HG03064 (cell line): ENCODE data around the gene EIF2S2.

Experiments
- ATAC-seq: cut with Tn5 transposase; IDR thresholded peaks from one replicate; pipeline ENCODE4 v1.9.1; 2021; ENCODE audit warnings: low read depth; ENCODE audit not compliant: unreplicated experiment

EIF2S2 gene

DNA sequence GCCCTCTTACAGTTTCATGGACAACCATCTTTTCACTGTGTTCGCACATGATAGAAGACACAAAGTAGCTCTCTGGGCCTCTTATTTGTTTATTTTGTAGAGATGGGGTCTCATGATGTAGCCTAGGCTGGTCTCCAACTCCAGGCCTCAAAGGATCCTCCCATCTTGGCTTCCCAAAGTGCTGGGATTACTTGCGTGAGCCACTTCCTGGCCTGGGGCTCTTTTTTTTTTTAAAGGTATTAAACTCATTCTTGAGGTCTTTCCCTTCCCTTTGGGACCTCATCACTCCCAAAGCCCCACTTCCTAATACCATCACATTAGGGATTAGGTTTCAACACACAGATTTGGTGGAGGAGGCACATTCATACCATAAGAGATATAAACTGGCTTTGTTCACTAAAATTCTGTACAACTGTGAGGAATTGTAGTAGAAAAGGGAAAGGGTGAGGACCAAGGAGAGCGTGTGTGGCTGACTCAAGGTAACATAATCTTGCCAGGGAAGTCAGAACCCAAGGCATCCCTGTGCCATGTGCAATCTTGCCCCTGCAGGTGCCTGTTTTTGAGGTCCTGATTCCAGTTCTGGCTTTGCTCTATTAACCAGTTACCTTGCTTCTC lies 45.5 kb downstream of the EIF2S2 start:
- no peak for ATAC-seq

DNA sequence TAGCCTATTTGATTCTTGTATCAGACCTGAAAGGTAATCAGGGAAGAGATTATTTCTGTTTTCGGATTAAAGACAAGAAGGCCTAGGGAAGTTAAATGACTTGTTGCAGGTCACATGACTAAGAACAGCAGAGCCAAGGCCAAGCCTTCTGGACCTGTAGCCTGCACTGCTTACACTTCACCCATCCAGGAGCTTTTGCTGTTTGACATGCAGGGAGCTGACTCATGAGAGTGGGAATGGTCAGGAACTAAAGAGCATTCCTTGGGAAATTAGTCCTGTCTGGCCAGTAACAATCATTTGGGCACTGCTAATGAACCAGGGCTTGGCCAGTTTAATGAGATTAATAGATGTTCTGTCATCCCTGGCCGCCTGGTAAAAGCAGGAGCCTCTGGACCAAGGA lies 46.8 kb downstream of the EIF2S2 start:
- ATAC-seq = no peak

DNA sequence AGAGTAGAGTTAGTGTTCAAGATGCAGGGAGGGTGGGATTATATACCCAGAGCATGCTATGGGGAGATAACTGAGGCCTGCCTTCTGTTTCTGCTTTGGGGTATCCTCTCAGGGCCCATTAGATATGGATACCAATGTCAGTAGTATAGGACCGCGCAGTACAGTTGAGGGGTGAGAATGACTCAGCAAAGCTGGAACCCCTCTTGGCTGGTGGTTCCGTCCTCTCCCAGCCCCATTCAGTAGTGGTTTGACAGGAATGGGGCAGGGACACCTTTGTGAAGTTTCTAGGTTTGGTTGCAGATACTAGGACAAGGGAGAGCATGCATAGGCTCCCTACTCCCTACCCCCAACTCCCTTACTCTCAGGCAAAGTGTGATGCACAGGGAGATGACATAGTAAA lies 47.8 kb downstream of the EIF2S2 start:
- no peak for ATAC-seq

DNA sequence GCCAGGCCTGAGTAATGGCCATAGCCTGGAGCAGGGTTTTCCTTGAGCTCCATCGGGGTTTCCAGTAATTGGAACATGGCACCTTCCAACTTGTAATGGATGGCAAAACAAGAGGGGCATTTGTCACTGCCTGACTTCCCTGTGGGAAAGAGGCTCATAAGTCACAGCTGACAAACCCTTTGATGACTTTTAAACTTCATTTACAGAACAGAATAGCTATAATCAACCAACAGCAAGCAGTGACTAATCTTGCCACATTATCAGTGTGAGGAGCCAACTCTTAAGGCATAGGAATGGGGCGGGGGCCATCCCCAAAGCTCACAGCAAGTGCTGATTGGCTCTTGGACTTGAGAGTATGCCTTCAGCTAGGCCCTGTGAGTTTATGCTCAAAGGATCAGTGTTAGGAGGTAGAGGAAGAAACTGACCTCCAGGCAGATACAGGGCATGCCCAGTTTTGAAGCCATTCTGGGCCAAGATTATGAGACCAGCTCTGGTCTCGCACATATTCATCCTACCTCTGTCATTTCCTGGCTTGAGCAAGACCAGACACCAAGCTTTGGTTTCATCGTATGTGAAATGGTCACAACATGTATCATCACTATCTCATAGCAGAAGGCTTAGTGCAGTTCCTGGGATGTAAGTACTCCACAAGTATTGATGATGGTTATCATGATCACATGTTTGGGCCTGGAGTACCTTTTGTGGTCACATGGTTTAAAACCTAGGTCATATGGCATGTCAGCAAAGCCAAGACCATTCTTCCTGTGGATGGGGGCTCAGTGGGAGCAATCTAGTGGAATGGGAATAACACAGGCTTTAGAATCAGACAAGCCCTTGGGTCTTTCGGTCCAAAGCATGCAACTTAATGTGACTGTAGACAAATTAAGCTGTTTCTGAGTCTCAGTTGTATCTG lies 49.2 kb downstream of the EIF2S2 start:
- no peak for ATAC-seq

DNA sequence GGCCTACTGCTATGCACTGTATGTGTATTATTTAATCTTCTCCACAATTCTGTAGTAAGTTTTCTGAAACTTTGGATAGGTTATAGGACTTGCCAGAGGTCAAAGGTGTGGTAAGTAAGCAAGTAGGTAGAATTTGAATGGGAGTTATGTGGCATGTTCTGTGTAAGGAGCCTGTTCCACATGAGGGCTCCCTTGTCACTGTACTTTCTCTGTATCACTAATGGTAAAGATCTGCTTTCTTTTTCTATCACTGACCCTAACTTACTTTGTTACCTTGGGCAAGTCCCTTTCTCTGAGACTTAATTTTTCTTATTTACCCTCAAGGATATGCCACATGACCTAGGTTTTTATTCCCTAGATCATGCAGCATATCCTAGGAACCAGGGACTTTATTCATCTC lies 50.3 kb downstream of the EIF2S2 start:
- ATAC-seq = no peak

DNA sequence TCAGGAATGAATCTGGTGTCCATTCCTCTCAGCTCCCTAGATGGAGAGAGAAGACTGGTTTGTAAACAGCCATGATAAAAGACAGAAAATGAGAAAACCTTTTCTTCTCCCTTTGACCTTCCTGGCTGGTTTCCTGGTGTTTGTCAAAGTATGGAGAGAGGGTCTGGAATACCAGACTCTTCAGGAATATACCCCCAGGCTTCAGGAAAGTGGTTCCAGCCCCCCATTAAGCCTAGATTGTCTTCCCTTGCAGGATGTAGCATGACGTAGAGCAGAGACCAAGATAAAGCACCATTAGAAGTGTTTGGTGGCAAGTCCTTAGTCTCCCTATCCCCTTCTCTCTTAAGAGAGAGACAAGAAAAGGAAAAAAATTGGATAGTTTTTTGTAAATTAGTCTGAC lies 51.1 kb downstream of the EIF2S2 start:
- no peak for ATAC-seq

DNA sequence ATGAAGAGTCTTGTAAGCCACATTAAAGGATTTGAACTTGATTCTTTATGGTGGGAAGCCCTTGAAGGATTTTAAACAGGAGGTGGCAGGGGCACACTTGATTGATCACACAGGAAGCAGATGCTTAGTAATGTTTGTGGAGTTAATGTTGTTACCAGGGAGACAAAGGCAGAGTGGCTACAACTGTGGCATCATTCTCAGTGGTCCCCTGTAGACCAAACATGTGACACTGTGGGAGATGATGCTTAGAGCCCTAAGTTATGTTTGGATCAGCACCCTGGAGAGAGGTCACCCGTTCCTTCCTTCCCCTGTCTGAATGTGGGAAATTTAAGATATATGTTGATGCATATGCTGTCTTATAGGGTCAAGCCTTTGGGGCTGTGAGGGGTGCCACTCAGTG lies 53.2 kb downstream of the EIF2S2 start:
- ATAC-seq = no peak

DNA sequence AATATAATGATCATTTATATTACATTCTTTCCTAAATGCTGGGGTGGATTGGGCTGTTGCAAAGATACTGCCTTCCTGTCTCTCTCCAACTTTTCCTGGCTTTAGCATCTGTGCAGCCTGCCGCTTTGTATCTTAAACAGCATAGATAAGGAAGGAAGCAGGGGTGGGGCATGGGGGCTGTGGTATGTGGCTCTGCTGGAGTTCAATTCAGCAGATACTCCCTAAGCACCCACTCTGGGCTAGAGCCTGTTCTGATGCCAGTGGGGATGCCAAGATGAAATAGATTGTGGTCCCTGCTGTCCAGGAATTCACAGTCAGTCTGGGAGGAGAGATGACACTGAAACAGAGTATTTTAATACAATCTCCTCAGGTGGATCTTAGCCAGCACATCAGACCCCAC lies 56.8 kb downstream of the EIF2S2 start:
- no peak for ATAC-seq

DNA sequence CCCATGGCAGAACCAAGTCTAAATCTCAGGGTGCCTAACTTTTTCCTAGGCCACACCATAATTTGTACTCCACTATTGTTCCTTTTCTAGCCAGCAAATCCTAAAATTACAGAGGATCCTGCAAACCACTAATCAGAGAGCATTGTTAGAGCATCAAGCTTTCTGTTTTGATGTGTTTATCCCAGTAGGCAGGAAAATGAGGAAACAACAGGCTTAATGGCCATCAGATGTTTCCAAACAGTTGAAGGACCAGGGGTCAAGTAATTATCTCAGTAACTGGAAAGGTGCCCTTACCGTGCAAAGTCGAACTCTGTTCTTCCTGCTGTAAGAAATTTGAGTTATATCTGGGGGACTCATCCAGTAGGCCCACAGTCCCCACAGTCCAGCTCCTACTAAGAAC lies 59.6 kb downstream of the EIF2S2 start:
- no peak for ATAC-seq

DNA sequence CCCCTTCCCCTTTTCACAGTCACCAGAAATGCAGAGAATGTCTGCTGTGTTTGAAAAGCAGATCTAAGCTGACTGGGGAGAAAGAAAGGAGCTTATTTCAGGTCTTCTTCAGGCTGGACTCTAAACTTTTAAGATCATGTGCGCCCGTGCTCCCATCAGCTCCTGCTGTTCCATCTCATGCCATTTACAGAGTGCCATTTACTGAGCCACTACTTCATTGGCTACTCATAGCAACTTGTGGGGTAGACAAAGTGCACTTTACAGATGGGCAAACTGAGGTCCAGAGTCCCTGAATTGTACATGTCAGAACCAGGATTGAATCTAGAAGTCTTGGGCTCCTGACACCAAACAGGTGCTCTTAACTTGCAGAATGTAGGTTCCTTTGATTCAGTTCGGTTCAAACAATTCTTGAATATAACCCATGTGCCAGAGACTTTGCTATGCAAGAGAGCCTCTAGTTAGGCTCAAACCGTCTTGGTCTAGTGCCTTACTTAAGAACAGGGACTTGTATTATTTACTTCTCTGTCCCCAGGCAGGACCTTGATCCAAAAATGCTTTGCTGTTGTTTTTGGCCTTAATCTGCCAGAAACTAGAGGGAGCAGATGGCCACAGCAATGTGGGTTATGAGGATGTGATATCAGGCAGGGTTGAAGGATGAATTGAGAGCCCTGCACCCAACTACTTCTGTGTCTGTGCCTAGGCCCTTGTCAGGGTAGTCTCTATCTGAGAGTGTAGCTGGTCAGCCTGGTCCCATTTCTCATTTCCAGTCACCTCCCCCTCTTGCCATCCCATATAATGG lies 61.9 kb downstream of the EIF2S2 start:
- no peak for ATAC-seq

DNA sequence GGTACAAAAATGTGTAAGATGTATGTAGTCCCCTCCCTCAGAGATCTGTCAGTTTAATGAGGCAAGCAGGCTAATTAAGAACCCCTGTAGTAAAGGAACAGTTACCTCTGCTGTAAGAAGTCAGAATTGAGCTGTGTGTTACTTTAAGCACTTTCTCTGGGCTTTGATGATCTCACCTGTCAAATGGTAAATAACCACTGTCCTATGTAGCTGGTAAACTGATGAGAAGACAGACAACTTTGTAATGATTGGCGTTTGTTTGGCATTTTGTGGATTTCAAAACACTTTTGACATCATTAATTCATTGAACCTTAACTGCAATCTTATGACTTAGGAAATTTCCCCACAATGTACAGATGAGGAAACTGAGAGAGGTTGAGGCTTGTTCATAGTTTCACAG lies 62.7 kb downstream of the EIF2S2 start:
- no peak for ATAC-seq

DNA sequence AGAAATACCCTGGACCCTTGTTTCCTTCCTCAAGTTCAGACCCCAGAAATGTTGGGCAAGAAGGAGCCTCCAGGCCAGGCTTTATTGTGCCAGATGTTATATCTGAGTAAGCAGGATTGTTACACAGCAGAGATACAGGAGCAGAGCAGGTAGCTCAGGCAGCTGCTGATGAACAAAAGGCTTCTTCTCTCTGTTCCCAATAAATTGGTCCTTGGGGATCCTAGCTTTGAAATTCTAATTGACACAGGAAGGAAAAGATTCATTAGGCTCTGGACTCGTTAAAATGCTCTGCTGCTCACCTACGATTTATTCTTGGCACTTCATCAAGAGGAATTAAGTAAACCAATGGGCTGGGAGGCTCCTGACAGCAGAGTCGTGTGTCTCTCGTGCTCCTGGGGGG lies 64.1 kb downstream of the EIF2S2 start:
- no peak for ATAC-seq

DNA sequence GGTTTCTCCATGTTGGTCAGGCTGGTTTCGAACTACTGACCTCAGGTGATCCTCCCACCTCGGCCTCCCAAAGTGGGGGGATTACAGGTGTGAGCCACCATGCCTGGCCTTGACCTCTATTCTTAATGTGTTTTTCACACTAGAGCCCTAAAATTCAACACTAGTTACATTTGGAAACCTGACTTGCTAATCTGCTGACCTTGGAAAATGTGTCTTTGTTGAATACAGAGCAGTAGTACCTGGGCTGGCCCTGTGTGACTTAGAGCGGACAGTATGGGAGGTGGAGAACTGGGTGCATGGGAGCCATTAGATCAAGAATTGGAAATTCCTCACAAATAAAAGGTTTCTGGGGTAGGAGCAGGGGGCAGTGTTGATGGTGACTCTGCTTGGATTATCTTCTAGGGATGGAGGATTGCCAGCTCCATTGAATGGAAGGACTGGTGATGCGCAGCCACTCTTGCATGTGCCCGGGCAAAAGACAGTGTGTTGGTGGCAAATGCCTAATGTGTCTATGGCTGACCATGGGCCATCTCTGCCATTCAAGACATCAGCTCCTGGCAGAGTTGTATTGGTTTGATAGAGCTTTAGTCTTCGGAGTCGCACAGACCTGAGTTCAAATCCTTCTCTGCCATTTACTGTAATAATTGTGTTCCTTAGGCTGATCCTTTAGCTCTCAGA lies 64.9 kb downstream of the EIF2S2 start:
- ATAC-seq = no peak

DNA sequence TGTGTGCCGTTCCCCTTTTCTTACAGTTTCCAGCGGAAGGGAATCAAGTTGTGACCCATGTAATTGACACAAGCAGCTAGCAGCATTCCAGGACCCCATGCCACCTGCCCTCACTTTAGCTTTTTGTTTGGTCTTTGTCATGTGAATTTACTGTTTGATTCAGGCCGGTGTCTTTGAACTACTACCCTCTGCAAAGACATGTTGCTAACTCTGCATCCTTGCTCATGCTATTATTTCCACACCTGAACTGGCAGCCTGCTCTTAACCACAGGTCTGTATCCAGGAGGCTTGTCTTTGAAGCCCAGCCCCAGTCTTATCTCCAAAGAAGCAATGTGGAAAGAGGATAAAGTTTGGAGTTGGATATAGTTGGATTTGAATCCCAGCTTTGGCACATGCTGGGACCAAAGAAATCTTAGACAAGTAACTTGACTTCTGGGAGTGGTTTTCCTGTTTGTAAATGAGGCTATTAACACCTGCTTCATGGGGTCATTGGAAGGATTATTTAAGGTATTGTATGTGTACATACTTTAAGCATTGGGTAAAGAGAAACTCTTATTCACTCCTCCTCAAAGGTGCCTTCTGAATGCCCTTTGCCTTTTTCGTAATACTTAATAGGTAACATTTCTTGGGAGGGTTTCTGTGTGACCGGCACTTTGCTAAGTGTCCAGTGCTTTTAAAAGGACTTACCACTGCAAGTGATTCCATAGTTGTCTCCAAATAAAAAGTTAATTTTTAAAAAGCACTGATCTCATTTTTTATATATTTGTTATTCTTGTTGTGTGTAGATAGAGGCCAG lies 65.9 kb downstream of the EIF2S2 start:
- no peak for ATAC-seq

DNA sequence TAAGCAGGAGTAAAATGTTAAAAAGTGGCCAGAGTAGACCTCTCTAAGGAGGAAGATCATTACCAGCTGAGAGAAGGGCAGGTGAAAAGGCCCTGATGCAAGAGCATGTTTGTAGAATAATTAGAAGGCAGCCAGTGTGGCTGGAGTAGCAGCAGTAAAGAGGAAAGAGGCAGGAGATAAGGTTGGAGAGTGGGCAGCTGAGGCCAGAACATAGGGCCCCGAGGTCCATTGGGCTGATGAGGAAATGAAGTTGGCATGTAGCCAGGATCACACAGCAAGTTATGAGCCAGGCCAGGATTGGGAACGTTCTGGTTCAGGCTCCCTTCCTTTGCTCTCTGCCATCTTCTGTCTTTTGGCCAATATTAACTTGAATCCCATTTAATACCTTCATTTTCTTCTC lies 66.7 kb downstream of the EIF2S2 start:
- no peak for ATAC-seq

DNA sequence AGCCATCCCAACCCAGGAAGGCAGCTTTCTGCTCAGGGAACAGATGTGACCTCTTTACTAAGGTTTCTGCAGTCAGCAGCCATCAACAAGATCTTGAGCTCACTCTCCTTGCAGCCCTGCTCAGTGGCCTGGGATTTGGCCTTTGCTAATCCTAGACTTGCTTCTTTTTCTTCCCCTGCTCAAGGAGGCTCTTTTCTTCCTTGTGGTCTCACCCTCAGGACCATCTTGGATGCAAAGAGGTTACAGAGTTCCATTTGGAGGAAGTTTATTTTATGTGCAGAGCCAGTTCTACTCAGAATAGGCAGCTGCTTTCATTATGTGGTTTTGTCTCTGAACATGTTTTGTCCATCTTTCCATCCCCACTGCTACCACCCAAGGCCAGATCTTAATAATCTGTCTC lies 69.0 kb downstream of the EIF2S2 start:
- ATAC-seq = no peak

DNA sequence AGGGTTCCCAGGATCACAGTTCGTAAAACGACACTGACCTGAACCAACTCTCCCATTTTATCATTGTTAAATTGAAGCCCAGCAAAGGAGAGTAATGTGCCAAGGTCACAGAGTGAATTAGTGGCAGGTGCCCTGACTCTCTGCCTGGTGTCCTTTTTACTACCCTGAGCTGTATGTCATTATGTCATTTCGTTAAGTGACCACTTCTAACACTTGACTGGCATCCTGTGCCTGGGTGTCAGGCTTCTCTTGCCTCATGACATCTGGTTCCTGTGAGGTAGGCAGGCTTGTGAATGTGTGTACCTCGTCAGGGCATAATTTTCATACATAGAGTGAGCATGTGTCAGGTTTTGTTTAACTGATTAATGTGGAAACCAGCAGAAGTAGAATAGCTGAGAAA lies 69.8 kb downstream of the EIF2S2 start:
- ATAC-seq = no peak

DNA sequence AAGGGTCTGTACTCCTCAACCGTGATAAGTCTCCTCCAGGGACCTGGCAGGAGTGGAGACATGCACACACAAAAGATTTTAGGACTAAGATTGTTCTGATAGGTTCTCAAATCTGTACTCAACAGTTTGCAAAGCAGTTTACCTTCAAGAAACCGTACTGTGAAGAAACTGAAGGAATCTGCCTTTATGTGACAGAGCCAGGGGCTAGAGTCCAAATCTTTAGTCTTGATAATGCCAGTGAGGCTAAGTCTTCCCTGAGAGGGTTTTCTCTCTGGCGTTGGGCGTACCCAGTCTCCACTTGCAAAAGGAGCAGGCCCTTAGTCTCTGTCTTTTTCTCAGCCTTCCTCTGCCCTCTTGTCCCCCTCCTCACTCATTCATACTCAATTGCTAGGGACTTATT lies 70.8 kb downstream of the EIF2S2 start:
- ATAC-seq = no peak

DNA sequence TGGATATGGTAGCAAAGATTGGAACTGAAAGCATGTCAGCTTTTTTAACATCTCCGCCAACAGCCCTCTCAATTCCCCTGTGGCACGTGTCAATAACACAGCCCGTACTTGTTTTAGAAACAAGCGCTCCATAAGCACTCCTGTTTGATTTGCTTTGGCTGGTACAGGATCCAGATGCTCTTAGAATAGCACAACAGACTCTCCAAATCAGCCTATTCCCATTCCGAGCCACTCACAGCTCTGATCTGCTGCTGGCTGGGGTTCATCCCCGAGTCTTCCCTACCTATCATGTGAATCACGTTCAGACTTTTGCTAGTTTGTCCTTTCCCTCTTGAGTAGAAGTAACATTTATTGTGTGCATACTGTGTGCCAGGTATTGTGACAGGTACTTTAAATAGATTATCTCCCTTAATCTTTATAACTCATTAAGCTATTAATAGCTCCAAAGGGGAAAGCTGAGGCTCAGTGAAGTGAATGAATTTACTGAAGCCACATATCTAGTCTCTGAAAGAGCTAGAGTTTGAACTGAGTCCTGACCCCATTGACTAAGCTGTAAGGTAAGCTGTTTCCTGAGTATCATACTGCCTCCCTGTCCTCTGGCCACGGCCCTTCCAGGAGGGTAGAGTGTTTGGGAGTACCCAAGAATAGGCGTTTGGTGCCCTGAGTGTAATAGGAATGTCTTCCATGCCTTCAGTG lies 71.6 kb downstream of the EIF2S2 start:
- ATAC-seq = no peak
